HEK293 (cell line): Measurements from ENCODE around the gene SLC48A1.

Source experiments
- CTCF ChIP-seq: fragments of 450-650 bp; formaldehyde crosslinking; IDR thresholded peaks from 2 replicates; pipeline ENCODE4 v1.5.1; 2016; ENCODE audit warnings: missing biosample characterization, missing genetic modification characterization
- KLF1 ChIP-seq: fragments of 450-650 bp; formaldehyde crosslinking; IDR thresholded peaks from 2 replicates; pipeline ENCODE4 v1.5.1; 2016; ENCODE audit warnings: missing biosample characterization, missing genetic modification characterization
- KLF10 ChIP-seq: fragments of 450-650 bp; IDR thresholded peaks from 2 replicates; pipeline ENCODE4 v1.5.1; 2018; ENCODE audit warnings: missing biosample characterization, mild to moderate bottlenecking, missing genetic modification characterization
- PRDM4 ChIP-seq: fragments of 450-650 bp; formaldehyde crosslinking; IDR thresholded peaks from 2 replicates; pipeline ENCODE4 v1.5.1; 2017; ENCODE audit warnings: missing biosample characterization, missing genetic modification characterization
- SCRT1 ChIP-seq: fragments of 450-650 bp; formaldehyde crosslinking; IDR thresholded peaks from 2 replicates; pipeline ENCODE4 v1.5.1; 2016; ENCODE audit warnings: missing biosample characterization, missing genetic modification characterization, borderline replicate concordance
- TCF7L2 ChIP-seq: IDR thresholded peaks from 2 replicates; pipeline ENCODE4 v1.6.1; 2011; ENCODE audit warnings: low read depth, mild to moderate bottlenecking, inconsistent platforms, low read length, moderate library complexity, borderline replicate concordance
- ZBTB17 ChIP-seq: fragments of 450-650 bp; formaldehyde crosslinking; IDR thresholded peaks from 2 replicates; pipeline ENCODE4 v1.5.1; 2016; ENCODE audit warnings: missing biosample characterization, missing genetic modification characterization
- ZBTB20 ChIP-seq: fragments of 450-650 bp; formaldehyde crosslinking; IDR thresholded peaks from 2 replicates; pipeline ENCODE4 v1.5.1; 2016; ENCODE audit warnings: missing biosample characterization, missing genetic modification characterization
- ZBTB21 ChIP-seq: fragments of 450-650 bp; formaldehyde crosslinking; IDR thresholded peaks from 2 replicates; pipeline ENCODE4 v1.5.1; 2017; ENCODE audit warnings: missing biosample characterization, missing genetic modification characterization
- ZNF157 ChIP-seq: fragments of 450-650 bp; formaldehyde crosslinking; IDR thresholded peaks from 2 replicates; pipeline ENCODE4 v1.5.1; 2016; ENCODE audit warnings: missing biosample characterization, missing genetic modification characterization
- ZNF211 ChIP-seq: fragments of 450-650 bp; formaldehyde crosslinking; IDR thresholded peaks from 2 replicates; pipeline ENCODE4 v1.5.1; 2016; ENCODE audit warnings: low read depth, missing biosample characterization, missing genetic modification characterization
- TF ChIP-seq, protein P1 (sequence below): fragments of 450-650 bp; formaldehyde crosslinking; IDR thresholded peaks from 2 replicates; pipeline ENCODE4 v1.5.1; 2016; ENCODE audit warnings: missing biosample characterization, missing genetic modification characterization

GRCh38 chr12:47795121-47795813 lies 22.2 kb downstream of the SLC48A1 start:
- no peak for TF ChIP-seq CTCF (tag by site-specific recombination)
- TF ChIP-seq PRDM4 (tag by site-specific recombination), result no peak
- no peak for TF ChIP-seq ZBTB17
- TF ChIP-seq KLF1 (tag by site-specific recombination), result no peak
- TF ChIP-seq TCF7L2, result no peak
- TF ChIP-seq SCRT1 (tag by site-specific recombination), result no peak
- TF ChIP-seq ZNF211, result no peak
- no peak for TF ChIP-seq ZBTB21 (tag by site-specific recombination)
- TF ChIP-seq, protein P1, sequence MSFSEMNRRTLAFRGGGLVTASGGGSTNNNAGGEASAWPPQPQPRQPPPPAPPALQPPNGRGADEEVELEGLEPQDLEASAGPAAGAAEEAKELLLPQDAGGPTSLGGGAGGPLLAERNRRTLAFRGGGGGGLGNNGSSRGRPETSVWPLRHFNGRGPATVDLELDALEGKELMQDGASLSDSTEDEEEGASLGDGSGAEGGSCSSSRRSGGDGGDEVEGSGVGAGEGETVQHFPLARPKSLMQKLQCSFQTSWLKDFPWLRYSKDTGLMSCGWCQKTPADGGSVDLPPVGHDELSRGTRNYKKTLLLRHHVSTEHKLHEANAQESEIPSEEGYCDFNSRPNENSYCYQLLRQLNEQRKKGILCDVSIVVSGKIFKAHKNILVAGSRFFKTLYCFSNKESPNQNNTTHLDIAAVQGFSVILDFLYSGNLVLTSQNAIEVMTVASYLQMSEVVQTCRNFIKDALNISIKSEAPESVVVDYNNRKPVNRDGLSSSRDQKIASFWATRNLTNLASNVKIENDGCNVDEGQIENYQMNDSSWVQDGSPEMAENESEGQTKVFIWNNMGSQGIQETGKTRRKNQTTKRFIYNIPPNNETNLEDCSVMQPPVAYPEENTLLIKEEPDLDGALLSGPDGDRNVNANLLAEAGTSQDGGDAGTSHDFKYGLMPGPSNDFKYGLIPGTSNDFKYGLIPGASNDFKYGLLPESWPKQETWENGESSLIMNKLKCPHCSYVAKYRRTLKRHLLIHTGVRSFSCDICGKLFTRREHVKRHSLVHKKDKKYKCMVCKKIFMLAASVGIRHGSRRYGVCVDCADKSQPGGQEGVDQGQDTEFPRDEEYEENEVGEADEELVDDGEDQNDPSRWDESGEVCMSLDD, result no peak
- TF ChIP-seq KLF10, result no peak
- TF ChIP-seq ZBTB20 (tag by site-specific recombination), result no peak
- TF ChIP-seq ZNF157 (tag by site-specific recombination), result no peak
